Activated naive CD4-positive, alpha-beta T cell treated with anti-CD3 and anti-CD28 coated beads, Interleukin-2, amount 50 U/mL, for 16 hours (primary cell): Measurements from ENCODE around the gene FFAR3.

Experiments used
- DNase-seq: peaks from one replicate; pipeline ENCODE4 v3.0.0-alpha.2; 2020

Gene FFAR3

DNA sequence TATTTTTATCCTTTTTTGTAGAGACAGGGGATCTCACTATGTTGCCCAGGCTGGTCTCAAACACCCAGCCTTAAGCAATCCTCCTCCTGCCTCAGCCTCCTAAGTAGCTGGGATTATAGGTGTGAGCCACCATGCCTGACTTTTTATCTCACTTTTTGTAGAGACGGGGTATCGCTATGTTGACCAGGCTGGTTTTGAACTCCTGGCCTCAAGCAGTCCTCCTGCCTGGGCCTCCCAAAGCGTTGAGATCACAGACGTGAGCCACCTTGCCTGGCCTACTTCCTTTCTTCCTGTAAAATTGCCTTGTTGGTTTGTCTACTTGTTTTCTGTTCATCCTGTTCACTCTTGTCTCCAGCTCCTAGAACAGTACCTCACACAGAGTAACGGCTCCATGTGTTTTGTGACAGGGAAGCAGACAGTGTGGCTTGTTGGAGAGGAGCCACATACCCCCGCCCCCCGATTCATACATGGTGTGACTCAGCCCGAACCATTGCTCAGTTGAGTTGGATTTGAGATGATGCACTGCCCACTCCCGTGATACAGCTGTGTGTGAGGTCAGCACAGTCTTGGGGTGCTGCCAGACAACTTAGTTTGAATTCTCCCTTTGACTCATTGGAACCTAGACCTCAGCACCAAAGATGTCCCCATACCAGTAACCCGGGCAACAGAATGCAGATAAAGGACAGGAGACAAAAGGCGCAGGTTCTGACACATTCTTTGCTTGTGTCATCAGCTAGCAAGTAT lies 46.8 kb downstream of the FFAR3 start:
- no peak for DNase-seq

DNA sequence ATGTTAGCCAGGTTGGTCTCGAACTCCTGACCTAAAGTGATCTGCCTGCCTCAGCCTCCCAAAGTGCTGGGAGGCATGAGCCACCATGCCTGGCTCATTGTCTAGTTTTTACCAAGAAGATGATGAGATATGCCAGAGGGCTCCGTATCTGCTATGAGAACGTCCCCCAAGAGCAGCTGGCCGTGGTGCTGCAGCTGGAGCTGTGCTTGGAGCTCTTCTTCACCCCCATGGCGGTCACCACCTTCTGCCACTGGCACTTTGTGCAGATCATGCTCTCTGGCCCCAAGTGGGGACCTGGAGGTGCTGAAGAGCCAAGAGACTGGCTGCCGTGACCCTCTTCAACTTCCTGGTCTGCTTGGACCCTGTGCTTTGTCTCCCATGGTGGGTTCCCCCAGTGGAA lies 49.4 kb downstream of the FFAR3 start:
- DNase-seq: no peak

DNA sequence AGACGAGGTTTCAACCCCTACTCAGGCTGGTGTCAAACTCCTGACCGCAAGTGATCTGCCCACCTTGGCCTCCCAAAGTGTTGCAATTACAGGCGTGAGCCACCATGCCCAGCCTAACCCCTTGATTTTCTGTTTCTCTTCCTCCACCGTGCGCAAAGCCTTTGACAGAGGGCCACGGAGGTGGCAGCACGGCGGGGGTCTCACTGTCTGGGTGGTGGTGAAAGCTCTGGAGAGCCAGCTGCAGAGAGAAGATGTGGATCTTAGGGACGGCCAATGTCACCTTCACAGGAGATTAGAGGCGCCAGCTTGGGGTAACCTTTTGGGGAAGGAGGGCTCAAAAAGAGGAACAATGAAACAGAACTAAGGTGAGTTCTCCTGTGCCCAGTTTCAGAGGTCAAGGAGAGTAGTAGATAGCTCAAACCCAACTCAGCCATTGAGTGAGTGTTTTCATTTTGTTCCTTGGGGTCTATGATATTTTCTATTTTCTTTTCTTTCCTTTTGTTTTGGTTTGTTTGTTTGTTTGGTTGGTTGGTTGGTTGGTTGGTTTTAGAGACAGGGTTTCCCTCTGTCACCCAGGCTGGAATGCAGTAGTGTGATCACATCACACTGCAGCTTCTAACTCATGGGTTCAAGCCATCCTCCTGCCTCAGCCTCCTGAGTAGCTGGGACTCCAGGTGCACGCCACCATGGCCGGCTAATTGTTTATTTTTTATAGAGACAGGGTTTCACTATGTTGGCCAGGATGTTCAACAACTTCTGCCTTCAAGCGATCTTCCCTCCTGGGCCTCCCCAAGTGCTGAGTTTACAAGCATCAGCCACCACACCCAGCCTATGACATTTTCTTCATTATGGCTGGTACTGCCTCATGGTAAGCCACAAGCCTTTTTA lies 50.3 kb downstream of the FFAR3 start:
- DNase-seq: no peak

DNA sequence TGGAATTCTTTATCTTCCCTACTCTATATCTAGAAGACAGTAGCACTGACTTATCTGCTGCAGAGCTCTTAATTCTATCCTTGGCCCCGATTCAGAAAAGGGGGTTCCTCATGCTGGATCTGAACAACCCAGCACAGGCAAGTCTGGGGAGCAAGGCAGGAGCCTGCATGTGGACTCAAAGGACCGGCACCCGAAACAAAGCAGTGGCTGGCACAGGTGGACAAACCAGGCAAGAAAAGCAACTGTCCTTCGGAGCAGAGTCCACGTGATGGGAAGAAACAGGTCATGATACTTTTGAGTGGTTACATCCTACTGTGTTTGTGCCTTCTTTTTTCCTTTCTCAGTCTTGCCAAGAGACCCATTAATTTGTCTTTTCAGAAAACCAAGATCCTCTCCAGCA lies 50.9 kb downstream of the FFAR3 start:
- DNase-seq: no peak
